HG02840 (cell line): Measurements from ENCODE around the gene MTSS2.
"Not testable (repeated sequence)": the region's sequence is repeated elsewhere in the genome, so short reads cannot be mapped to it uniquely, and the experiment has no call there.

ENCODE experiments used
- ATAC-seq: cut with Tn5 transposase; IDR thresholded peaks from one replicate; pipeline ENCODE4 v1.9.1; 2021; ENCODE audit warnings: mild to moderate bottlenecking, moderate library complexity, moderate number of reproducible peaks; ENCODE audit not compliant: unreplicated experiment, low FRiP score

MTSS2 gene

DNA sequence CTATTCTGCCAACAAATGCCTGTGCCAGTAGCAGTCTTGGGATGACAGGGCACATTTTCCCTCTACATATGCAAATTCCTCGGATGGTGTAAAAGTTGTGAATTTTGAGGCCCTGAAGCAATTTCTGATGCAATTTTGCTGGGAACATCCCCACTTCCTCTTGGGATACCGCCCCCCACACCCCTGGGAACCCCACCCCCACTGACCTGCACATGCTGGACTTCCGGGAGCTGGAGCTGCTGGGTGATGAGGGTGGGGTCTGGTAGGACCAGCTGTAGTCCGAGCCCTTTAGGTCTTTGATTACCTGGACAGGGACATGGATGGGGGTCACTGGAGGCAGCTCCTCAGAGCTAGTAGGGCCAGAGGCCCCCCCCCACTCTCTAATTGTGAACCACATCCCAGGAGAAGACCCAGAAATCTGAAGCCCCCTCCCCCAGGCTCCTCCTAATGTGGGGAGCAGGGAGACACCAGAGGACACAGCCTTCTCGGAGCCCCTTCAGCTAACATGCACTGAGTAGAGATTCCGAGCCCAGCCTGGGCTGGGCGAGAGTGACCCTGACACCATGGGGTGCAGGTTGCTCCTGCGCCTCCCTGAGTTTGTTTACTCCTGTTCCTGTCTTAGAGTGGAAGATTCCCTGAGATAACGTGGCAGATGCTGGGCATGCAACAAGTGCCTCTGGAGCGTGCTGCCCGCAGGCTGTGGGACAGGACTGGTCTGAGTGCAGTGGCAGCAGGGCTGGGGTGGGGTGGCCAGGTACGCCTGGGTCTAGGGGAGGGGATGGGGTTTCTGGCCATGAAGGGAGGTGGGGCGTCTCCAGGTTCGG is 9.0 kb downstream of the MTSS2 start:
- ATAC-seq, result no peak

DNA sequence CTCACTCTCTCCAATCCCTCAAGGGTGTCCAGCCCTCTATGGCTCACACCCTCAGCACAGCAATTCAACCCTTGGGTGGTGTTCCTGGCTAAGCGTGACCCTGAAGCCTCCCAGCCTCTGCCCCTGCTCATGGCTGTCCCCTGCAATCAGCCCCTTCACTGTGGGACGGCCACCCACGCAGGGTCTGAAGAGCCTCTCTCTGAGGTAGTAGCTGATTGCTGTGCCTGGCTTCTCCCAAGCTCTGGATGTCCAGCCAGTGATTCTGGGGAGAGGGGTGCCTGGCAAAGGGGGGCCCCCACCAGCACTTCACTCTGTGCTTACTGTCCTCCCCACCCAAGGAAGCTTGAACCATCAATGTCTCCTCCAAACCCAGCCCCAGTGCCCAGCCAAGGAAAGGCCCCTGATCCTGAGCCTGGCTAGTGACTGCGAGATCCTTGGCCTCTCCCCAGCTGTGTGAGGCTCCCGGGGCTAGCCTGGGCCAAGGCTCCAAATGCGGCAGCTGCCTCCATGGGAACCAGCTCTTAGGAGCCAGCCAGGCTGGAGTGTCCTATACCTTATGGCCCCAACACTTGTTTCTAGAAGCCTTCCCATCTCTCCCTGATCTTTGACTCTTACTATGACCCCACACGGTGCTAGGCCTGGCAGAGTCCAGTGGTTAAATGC is 9.9 kb downstream of the MTSS2 start:
- ATAC-seq, result no peak

GRCh38 chr16:70674221-70675014 is 11.4 kb downstream of the MTSS2 start:
- ATAC-seq, result no peak

GRCh38 chr16:70670938-70671337 is 14.9 kb downstream of the MTSS2 start:
- ATAC-seq, result not testable (repeated sequence)

DNA sequence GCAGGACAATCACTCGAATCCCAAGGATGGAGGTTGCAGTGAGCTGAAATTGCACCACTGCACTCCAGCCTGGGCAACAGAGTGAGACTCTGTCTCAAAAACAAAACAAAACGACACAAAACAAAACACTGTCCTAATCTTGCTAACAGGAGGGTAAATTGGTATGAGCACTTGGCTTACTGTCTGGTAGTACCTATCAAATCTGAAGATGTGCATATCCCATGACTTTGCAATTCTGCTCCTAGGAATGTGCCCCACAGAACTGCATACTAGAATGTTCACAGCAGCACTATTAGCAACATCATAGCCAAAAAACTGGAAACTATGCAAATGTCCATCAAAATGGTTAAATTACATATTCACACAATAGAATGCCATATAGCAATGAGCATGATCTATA is 15.7 kb downstream of the MTSS2 start:
- no peak for ATAC-seq

GRCh38 chr16:70665806-70666735 is 19.8 kb downstream of the MTSS2 start:
- ATAC-seq, result no peak

- ATAC-seq, result no peak
Observed at GRCh38 chr16:70665113-70665694, 20.6 kb downstream of the MTSS2 start.

- no peak for ATAC-seq
Observed at GRCh38 chr16:70664325-70665112, 21.3 kb downstream of the MTSS2 start.

- no peak for ATAC-seq
Observed at GRCh38 chr16:70663524-70664324, 22.1 kb downstream of the MTSS2 start.

DNA sequence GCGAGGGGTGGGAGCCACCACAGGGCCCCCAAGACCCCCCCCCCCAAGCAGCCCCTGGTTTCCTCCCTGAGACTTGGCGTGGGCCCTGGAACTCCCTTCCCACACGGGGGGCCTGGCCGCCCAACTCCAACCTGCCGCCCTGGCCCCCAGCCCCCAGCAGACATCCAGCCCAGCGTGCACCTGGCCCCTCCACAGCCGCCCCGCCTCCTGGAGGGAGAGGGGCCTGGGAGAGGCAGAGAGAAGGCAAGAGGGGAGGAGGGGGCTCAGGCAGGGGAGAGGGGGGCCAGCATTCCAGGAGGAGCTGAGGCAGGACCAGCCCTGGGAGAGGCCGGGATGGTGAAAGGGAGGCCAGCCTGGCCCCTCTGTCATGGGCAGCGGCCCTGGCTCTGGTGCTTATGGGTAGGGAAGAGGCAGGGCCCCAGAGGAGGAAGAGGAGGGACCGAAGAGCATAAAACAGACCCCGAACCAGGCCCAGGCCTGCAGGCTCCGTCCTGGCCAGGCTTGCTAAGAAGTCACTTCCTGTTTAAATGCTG is 22.8 kb downstream of the MTSS2 start:
- no peak for ATAC-seq

GRCh38 chr16:70661918-70662641 is 23.8 kb downstream of the MTSS2 start:
- ATAC-seq, result no peak

DNA sequence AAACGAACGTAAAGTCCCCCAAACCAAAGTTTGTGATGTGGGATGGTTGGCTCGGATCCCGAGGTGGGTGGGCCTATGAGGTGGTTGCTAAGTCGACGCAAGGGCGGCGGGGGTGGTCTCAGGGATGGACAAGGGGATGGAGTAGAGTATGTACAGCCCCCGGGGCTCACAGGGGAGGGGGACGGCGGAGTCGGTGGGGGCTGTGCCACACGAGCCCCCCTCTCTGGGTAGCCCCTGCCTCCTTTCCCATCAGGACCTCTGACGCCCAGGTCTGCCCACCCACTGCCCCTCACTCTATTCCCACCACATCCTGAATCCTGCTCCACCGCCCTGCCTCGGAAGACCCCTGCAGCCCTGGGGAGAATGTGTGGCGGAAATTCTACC is 24.3 kb downstream of the MTSS2 start:
- ATAC-seq, result no peak

DNA sequence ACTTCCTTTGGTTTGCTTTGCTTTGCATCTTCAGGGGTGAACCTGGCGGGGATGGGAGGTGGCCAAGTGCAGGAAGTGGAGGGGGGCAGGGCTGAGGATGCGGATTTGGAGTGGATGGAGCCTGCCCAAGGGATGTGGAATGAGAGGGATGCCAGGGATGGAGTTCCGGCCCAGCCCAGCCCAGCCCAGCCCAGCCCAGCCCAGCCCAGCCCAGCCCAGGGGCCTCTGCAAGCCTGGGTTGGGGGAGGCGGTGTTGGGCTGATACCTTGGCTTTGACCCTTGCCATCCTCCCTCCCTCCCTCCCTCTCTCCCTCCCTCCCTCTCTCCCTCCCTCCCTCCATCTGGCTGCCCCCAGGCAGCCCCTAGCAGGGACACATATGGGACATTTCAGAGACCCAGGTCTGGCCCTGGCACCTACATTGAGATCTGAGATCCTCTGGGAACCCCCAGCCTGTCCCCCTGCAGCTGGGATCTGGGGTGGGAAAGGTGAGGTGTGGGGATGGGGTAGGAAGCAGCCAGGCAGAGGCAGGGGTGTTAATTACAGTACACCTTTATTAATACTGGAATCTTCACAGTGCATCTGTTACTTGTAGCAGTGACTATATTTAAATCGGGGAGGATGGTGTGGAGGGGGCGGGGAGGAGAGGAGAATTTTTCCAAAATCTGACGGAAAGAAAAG is 25.0 kb downstream of the MTSS2 start:
- ATAC-seq, result no peak

GRCh38 chr16:70659953-70660671 is 25.7 kb downstream of the MTSS2 start:
- ATAC-seq, result no peak

- no peak for ATAC-seq
Observed at GRCh38 chr16:70659546-70659945, 26.3 kb downstream of the MTSS2 start.

DNA sequence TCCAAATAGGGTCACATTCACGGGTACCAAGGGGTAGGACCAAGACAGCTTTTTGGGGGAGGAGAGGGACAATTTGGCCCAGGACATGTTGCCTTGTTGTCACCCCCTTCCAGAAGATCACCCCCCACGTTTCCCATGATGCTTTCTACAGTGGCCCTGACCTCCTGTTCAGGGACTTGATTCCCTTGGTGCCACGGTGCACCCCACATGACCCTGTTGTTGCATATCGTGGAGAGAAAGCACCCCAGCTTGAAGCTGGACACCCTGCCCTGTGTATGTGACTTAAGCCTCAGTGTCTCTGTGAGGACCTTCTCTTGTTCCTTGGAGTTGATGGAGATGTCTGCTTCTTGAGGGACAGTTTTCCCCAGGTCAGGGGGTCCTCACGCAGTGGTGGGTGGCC is 26.9 kb downstream of the MTSS2 start:
- ATAC-seq, result no peak
